ENCODE measurements around the gene TMEM267. TPM values are rescaled to one million over a fixed set of nuclear protein-coding genes. Genes with fewer than 3 reads are reported as not detected.
A peak's percentile ranks its signal among the peaks of the same experiment; 100 is the strongest.

Gene TMEM267
- total and polyA plus RNA-seq, 2 of the 8 experiments (the other 6 are each of a cell fraction or from before 2014, with no cell fraction given) = 4.8 to 6.2 TPM

GRCh38 chr5:43396762-43397304 lies 86.8 kb downstream of the TMEM267 start:
- H2BK15ac ChIP-seq (ENCODE audit: low read length) = no peak overlapping the region
- H3K4me1 ChIP-seq (replicated peaks in 1 of 4; ENCODE audit: control insufficient read depth in 3 of 4, insufficient read depth in 4 of 4, low read length in 3 of 4) = no peaks in the 10 kb centered on the region
- peak overlapping the region; percentile 97; the same call in 1 of the 2 replicates for H4K8ac ChIP-seq (ENCODE audit: extremely low read depth, insufficient read depth, low read length)
- H3K23ac ChIP-seq (ENCODE audit: insufficient read length) = no peak overlapping the region
- peaks cover 0 to 3% of the 10 kb centered on the region in 2 experiments; a peak in 1 of 4 replicates for H3K9me3 ChIP-seq (ENCODE audit: insufficient read depth in 2 of 2, low read depth in 1 of 2, low read length in 1 of 2)
- no peak overlapping the region for H2BK120ac ChIP-seq (replicated peaks; ENCODE audit: low read depth, low read length)
- no peaks in the 10 kb centered on the region for H4K20me1 ChIP-seq (replicated peaks in 1 of 2; ENCODE audit: control insufficient read depth in 1 of 2, insufficient read depth in 2 of 2, low read length in 2 of 2)
- H3K56ac ChIP-seq (replicated peaks; ENCODE audit: insufficient read length, low read depth, low read length) = no peak overlapping the region
- peak overlapping the region; percentile 55; the same call in 1 of the 2 replicates for H2BK12ac ChIP-seq (ENCODE audit: low read depth, low read length)
- H3K4me3 ChIP-seq (ENCODE audit: extremely low read depth in 1 of 4, insufficient read depth in 2 of 4, low read depth in 3 of 4, low read length in 4 of 4) = peak overlapping the region; percentile 40 to 53 (median 48); a peak in 7 of 8 replicates
- H4K5ac ChIP-seq (ENCODE audit: insufficient read length, low read depth, low read length) = no peak overlapping the region
- H3K36me3 ChIP-seq (ENCODE audit: control insufficient read depth in 2 of 4, insufficient read depth in 4 of 4, low read length in 3 of 4) = no peaks in the 10 kb centered on the region
- no peaks in the 10 kb centered on the region for H3K23me2 ChIP-seq (ENCODE audit: low read depth, low read length)
- no peak overlapping the region for H3K27ac ChIP-seq (ENCODE audit: low read depth, low read length)
- CTCF ChIA-PET (ENCODE audit: partially characterized antibody) = interaction anchor here (1.3 to 1.5 kb wide), 3 partner anchors 8 to 171 kb away, joined by 3 to 5 read pairs (median 4); no protein-coding TSS in a partner anchor
- 38% methylated on average over 53 of the region's 53 CpGs; no CpG with 5 or more reads in 1 of the 2 experiments for WGBS, 2 experiments (ENCODE audit: extremely low coverage in 1 of 2, insufficient coverage in 1 of 2, insufficient read length in 1 of 2, insufficient replicate concordance in 2 of 2, low coverage in 1 of 2, low lambda C conversion rate in 2 of 2, missing lambda C conversion rate in 1 of 2)
- H3K4me2 ChIP-seq (ENCODE audit: insufficient read depth in 1 of 2, low read depth in 2 of 2, low read length in 2 of 2) = peak overlapping the region; percentile 64 to 89
- no peak overlapping the region for H3K4ac ChIP-seq (replicated peaks; ENCODE audit: insufficient read length, low read depth, low read length)
- H3K9ac ChIP-seq (replicated peaks in 1 of 4; ENCODE audit: extremely low read depth in 1 of 4, low read depth in 3 of 4, low read length in 3 of 4) = peak overlapping the region in 3 of 4 experiments; percentile 66 to 70 (median 70); a peak in 6 of 7 replicates
- H3K14ac ChIP-seq (ENCODE audit: insufficient read length) = no peak overlapping the region
- POLR2A ChIA-PET (ENCODE audit: partially characterized antibody) = interaction anchor here (0.9 to 1.1 kb wide), 3 partner anchors 85 to 88 kb away, joined by 3 to 4 read pairs (median 4); no protein-coding TSS in a partner anchor
- no peak overlapping the region for H2BK5ac ChIP-seq (ENCODE audit: low read depth, low read length)
- H2AK5ac ChIP-seq (ENCODE audit: low read depth, low read length) = no peak overlapping the region
- DNase-seq (ENCODE audit: low read depth in 1 of 2, low spot score in 2 of 2) (no peak), FAIRE-seq (no peak)
- no peak overlapping the region for H3K18ac ChIP-seq (ENCODE audit: extremely low read depth, low read length)
- H4K91ac ChIP-seq (replicated peaks; ENCODE audit: insufficient read length, low read length) = no peak overlapping the region
- peaks cover 0 to 10% (median 6%) of the 10 kb centered on the region in 4 experiments; a peak in 5 of 7 replicates for H3K27me3 ChIP-seq (replicated peaks in 1 of 4; ENCODE audit: control insufficient read depth in 3 of 4, extremely low read depth in 1 of 4, insufficient read depth in 3 of 4, low read length in 3 of 4)
- no peaks in the 10 kb centered on the region for H3K79me1 ChIP-seq (ENCODE audit: low read depth, low read length)
- H2AFZ ChIP-seq (ENCODE audit: low read length) = peak overlapping the region; percentile 93
- no peaks in the 10 kb centered on the region for H3K79me2 ChIP-seq (ENCODE audit: control insufficient read depth in 1 of 2, insufficient read depth in 2 of 2, low read length in 2 of 2)
- no peak overlapping the region for H2BK20ac ChIP-seq (ENCODE audit: low read length)
- TF ChIP-seq CBX8 (IDR thresholded peaks at IDR 0.05; ENCODE audit: borderline replicate concordance, low read depth, low read length) (no peak), USF2 (IDR thresholded peaks at IDR 0.05; ENCODE audit: low read length) (no peak)
- TF ChIP-seq, protein P1, sequence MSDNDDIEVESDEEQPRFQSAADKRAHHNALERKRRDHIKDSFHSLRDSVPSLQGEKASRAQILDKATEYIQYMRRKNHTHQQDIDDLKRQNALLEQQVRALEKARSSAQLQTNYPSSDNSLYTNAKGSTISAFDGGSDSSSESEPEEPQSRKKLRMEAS (IDR thresholded peaks at IDR 0.05) = peak; percentile 89; the same call in 1 of the 2 replicates

All from H1 (cell line).